HT-29 (cell line): ENCODE measurements around the gene CARD19. TPM values are rescaled to one million over a fixed set of nuclear protein-coding genes. Genes with fewer than 3 reads are reported as not detected.
"Not testable (repeated sequence)": the region's sequence is repeated elsewhere in the genome, so short reads cannot be mapped to it uniquely, and the experiment has no call there.

ENCODE experiments used
- DNase-seq: peaks from one replicate; pipeline ENCODE4 v3.0.0-alpha.2; 2015; ENCODE audit warnings: low spot score
- total RNA-seq: library from RNA; depleted of rRNA; stranded (reverse); fragments of >200 nt; shearing (Covaris generic); gene quantifications from 2 replicates; pipeline ENCODE4 v1.2.3, GENCODE V29; 2014

CARD19 gene
- total RNA-seq, 1 experiment from 2014 or later, result 142 TPM

DNA sequence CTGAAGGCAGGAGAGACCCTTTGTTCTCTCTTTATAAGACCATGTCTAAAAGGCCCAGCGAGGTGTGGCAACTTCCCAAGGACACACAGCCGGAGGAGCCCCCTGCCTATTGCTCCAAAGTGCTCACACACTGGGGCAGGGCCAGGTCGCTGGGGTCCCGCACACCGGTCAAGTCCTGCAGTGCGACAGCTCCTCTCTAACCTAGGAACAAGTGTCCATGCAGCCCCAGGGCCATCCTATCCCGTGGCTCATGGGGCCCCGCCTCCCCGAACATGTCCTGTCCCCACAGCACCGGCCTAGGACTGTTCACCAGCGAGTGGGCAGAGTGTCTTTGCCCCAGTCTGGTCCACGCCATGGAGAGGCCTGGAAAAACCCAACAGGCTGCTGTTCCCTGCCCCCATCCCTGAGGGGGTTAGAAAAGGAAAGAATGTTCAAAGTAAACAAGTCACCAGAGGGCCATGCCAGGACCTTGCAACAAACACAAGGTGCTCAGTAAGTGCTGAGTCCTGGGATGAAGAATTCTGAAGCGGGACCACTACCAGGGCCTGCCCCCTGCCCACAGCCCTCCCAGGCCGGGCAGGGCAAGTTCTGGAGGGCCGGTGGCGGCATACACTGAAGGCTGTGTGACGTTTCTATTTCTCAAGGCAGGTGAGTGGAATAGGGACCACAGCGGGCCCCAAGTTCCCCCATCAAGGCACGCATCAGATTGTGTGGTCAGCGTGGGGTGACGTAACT is 37.1 kb downstream of the CARD19 start:
- peak; percentile 28 for DNase-seq

DNA sequence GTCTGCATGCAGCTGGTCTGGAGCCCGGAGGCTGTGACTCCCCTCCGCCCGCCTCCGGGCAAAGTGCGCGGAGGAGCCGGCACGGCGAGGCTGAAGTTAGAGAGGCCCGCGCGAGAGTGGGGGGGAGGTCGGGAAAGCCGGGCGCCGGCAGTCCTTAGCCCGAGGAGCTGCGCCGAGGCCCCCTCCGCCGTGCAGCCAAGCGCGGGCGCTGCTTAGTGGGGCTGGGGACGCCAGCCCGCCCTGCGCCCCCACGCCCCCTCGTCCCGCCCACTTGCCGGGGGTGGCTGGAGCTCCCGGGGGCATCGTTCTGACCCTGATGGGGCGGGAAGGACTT is 37.6 kb downstream of the CARD19 start:
- peak; percentile 50 for DNase-seq

DNA sequence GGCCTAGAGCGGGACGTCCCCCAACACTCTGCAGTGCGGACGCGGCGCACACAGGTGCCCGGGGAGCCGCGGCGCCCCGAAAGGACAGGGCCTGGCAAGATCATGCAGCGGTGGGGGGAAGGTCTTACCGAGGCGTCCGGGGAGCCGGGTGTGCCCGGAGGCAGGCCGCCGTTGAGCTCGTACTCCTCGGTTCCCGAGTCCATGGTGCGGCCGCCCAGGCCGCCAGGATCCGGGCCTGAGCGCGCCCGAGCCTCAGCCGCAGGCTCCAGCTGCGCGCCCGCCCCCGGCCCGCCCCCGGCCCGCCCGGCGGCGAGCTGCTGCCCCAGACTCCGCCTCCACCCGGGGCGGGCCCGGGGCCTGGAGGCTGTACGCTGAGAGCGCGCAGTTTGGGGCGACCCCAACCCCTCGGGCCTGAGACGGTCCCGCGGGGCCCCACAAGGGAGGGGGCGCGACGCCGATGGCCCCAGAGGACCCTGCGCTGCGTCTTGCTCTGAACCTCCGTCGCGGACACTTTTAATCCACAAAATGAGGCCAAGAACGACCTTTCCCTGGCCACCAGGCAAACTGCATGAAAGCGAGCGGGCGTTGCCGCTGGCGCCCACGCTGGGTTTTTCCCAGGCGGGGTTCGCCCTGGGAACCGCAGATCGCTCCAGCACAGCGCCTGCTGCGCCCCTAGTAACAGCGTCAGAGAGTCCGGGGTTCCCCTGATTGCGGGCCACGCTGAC is 38.2 kb downstream of the CARD19 start, which contains the start of gene NINJ1:
Gene NINJ1 (minus strand): TSS at position 237 of the 725 bp plus-strand sequence. CDS start 34 bp downstream, at position 203.
- DNase-seq, result peak; percentile 57

DNA sequence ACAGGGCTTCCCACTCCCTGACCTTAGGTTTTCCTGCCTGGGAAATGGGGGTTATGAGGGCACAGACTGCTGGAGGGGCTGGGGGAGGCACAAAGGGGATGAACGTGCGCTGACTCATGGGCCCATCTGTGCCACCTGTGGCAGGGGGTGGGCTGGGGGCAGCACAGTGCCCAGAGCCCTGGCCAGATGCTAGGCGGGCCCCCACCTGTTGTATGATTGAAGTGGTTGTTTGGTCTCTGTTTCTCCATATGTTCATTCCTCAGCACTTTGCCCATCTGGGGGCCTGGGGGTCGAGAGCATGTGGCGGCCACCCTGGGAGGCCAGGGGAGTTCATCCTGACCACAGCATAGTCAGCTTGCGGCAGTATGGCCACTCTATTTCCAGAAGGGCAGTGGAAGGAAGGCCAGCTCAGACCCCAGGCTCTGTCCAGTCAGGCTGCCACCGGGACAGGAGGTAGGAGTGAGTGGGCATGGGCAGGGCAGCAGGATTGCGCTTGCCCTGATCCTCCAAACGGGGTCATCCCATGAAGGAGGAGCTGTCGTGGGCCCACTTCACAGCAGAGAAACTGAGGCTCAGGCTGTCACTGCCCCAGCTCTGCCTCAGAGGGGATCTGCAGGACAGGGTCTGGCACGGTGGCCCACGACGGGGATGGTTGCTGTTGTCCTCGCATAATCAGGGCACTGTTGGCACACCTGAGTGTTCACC is 38.9 kb downstream of the CARD19 start:
- no peak for DNase-seq

DNA sequence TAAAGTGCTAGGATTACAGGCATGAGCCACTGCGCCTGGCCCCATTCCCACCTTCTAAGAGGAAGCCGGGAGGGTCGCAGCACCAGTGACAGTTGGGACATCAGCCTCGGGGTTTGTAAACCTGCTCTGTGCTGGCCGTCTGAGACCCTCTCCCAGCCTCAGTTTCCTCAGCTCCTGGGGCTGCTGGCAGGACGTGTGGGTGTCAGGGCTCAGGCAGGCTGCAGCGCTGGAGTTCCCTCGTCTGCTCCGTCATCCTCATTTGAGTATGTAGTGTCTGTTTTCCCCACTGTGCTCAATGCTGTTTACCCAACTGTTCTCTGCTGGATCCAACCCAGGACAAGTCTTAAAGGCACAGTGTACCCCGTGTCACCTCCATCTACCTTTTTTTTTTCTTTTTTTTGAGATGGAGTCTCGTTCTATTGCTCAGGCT is 40.0 kb downstream of the CARD19 start:
- DNase-seq, result no peak

DNA sequence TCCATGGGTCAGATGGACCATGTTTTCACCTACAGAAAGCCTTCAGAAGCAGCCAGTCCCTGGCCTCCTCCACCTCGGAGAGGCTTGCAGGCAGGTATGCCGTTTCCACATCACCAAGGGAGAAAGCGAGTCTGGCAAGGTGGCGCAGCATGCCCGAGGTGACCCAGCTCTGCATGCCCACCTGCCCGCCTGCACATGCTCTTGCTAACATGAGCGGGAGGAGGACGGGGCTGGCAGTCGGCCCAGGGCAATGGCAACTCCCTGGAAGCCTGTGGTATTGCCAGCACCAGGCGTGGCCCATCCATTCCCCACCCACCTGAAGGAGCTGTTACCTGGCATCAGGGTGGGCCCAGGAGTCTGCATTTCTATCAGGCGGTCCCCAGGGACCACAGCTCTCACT is 41.3 kb downstream of the CARD19 start:
- no peak for DNase-seq

DNA sequence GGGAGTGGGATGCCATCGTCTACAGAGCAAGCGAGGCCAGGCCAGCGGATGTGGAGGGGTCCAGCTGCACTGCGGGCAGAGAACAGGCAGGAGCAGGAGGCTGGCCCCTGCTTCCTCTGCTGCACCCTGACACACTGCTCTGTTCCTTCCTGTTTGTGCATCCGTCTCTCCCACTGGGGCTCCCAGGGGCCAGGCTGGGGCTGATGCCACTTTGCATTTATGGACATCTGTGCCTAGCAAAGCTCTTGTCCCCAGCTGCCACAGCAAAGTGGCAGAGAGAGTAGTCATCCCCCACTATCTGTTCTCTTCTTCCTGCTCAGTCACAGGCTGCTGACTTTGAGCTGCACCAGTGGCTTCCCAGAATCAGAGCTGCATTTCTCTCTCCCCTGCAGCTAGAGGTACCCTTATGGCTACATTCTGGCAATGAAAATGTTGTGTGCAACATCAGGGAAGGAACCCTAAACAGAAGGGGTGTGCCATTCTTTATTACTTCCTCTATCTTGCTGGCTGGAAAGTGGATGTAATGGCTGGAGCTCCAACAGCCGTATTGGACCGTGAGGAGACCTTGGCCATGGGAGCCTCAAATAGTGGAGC is 42.3 kb downstream of the CARD19 start:
- no peak for DNase-seq

DNA sequence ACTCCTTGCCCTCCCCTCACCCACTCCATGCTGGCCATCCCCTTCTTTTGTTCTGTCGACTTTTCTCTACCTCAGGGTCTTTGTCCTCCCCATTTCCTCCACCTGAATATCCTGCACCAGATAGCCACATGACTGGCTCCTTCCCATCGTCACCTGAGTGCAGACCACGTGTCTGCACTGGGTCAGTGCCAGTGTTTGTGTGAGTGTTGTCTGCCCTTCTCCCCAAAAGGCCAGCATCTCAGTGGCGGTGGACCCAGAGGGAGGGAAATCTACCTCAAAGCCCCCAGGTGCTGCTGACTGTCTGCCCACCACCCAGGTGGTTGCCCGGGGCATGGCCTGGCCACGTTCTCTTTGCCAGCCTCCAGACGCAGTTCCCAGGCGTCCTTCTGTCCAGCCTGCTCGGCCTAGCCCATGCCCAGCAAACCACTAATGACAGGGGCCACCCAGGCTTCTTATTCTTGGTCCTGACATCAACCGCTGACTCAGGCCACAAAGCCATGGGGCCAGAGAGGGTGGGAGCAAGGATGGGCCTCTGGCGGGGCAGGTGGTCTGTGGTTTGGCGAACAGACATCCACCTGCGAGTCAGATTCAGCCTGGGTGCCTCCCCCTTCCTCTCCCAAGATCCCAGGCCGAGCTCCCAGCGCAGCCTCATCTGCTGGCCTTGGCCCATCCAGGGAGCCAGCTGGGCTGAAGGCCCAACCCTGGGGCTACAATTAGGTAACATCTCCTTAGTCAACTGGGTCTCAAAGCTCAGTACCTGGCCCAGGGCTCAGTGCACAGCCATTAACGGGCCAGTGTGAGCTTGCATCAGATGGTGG is 43.6 kb downstream of the CARD19 start:
- DNase-seq, result no peak

DNA sequence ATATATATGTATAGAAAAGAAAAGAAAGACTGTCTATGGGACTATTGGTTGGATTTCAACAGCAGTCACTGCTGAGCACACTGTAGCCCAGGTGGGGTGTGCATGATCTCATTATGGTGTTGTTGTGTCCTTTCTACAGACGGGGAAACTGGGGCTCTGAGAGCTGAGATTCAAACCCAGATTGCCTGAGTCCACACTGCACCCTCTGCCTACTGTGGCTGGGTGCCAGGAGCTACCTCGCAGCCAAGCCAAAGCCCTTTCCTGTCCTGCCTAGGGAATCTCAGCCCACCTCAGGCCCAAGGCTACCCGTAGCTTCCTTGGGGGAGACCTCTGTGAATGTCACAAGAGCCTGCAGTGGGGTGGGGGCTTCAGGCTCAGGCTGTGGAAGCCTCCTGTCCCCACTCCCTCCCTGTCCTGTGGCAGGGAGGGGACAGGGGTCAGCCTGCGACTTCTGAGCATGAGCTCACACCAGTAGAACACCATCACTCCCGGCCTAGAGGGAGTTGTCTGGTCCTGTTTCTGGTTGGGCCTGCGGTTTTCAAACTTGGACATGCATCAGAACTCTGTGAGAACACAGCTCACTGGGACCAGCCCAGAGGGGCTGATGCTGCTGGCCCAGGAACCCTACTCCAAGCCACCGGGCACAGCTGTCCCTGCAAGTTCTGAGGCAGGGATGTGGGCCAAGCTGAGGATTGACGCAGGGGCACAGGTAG is 45.9 kb downstream of the CARD19 start:
- no peak for DNase-seq

DNA sequence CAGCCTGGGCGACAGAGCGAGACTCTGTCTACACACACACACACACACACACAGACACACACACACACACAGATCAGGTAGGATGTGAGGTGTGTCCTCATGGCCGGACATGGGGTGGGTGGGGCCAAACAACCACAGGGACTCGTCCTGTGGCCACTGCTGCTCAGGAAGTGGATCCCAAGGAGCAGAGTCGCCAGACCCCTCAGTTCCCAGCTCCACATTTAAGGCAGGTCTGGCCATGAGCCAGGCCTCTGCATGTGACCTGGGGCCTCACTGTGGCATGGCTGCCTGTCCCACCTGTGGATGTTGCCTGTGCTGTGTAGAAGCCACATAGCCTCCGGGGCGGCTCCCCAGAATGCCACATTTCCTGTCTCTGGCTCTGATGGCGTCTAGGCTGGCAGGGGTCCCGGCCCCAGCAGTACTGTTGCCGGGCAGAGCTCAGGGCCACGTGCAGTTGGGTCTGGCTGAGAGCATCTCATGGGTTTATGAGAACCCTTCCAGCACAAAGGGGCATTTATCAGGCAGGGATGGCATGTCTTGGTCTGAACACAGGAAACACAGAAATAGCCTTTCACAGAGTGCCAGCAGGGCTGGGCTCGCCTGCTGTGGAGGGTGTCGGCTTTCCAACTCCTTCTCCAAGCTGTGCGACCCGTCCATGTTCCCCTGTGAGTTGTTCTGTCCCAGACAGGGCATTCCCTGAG is 48.0 kb downstream of the CARD19 start:
- DNase-seq, result no peak

DNA sequence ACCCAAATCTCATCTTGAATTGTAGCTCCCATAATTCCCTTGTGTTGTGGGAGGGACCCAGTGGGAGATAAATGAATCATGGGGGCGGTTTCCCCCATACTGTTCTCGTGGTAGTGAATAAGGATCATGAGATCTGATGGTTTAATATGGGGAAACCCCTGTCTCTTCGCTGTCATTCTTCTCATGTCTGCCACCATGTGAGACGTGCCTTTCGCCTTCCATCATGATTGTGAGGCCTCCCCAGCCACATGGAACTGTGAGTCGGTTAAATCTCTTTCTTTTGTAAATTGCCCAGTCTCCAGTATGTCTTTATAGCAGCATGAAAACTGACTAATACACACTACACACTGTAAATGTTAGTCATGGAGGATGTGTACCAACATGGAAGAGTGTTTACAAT is 50.7 kb downstream of the CARD19 start:
- DNase-seq, result not testable (repeated sequence)

DNA sequence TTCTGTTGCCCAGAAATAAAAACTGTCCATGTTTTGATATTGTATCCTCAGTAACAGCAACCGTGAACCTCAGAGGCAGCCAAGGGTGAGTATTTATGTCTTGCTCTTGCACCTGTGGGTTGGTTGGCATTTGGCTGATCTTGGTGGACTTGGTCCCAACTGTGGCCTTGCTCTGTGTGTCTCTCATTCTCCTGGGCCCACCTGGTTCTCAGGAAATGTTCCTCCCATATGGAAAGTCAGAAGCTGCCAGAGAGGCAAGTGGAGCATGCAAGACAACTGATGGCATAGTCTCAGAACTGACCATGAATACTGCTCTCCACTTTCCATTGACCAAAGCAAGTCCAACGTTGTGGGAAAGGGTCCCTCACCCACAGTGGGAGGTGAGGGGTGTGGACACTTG is 51.6 kb downstream of the CARD19 start:
- DNase-seq, result no peak

DNA sequence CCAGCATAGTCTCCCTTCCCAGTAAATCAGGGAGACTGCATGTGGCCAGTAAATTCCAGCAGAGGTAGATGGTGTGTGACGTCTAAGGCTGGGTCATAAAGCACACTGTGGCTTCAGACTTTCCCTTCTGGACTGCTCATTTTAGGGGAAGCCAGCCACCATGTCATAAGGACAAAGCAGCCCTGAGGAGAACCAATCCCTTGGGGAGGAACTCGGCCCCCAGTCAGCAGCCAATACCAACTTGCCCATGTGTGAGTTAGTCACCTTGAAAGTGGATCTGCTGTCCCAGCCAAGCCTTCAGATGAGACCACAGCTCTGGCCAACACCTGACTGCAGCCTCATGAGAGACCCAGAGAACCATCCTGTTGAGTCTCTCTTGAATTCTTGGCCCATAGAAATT is 52.7 kb downstream of the CARD19 start:
- no peak for DNase-seq

DNA sequence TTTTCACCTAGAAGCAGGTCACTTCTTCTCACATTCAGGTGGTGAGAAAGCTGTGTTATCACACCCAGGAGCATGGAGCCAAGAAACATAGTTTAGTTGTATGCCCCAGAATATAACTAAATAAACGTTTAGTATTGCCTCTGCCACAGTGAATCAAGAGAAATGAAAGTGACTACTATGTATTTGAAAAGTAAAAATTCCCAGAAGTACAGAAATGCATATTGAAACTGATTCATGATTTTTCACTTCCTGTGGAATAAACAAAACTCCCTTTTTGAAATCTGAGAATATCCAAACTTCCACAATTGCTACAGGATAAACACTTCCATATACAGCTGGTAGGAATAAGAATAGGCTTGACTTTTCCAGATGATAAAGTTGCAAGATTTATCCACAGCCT is 53.3 kb downstream of the CARD19 start:
- DNase-seq, result no peak

DNA sequence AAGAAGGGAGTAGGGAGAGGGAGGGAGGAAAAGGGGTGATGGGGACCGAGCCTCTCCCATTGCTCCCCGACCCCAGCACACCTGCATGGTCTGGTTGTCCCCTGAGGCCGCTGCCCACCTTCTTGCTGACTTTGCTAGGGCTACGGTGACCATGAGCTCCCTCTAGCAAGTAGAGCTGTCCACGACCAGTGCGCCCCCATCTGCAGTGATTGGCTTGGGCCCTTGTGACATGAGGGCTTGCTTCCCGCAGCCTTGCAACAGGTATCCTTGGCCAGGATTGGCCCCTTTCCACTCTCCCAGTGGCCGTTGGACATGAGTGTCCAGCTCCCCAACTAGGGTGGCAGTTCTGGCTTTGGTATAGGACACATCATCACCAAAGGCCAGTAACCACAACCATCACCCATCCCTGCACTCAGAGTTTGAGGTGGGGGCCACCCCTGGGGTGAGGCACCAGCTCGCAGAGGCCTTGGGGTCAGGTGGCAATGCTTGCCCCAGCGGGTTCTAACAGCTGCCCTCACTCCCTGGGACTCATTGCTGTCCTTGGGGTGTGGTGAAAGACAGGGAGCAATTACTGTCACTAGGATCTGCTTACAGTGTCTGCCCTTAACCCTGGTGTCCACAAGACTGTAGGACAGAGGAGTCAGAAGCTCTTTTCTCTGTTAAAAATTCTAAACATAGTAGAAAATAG is 55.2 kb downstream of the CARD19 start:
- no peak for DNase-seq

DNA sequence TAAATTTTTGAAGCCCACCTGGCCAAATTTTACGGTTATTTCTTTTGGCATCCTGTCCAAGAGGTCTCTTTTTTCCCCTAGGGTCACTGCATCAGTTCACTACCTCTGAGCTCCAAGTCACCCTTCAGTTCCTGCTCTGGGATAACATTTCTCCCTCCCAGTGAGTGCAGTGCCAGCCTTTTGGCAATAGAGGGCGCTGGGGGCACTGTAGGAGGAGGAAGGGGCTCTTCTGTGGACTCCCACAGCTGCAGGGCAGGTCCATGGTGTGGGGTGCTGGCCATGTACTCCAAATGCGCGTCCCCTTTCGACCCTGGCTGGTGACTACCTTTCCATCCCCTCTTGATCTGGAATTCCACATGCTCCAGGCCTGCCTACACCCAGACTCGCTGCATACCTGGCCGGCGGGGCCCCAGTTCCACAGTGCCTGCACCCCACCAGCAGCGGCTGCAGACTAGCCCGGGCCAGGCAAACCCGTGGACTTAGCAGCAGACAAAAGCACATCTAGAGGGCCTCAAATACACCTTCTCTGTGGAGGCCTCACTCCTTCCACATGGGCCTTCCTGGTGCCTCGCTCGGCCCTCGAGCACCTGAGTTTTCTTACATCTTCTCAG is 58.4 kb downstream of the CARD19 start:
- peak; percentile 62 for DNase-seq

DNA sequence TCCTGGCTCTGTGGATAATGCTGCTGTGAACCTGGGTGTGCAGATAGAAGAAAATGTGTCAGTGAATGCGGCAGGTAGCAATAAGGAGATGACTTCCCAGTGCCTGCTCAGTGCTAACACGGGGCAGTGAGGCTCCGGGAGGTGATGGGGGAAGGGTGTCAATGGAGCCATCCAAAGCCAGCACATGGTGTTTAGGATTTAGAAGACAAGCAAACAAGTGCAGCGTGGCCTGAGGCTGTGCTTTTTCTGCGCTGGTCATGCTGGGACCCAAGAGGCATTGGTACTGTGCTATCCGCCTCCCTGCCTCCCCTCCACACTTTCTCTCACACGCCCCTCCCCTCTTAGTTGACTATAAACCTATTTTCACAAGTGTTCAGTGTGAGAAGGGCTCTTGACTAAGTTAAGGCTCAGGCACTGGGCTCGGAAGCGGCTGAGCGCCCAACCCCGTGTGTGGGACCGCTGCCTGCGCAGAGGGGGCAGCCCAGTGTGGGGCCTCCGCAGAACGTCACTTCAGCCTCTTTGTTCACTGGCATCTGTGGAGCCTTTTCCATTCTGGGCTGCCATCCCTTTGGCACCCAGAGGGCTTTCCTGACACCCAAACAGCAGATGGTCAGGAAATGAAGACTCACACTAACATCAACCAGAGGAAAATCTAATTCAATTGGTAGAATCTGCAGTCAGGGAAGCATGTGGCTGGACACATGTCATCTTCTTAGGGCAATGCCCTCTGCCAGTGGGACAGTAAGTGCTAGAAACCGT is 59.9 kb downstream of the CARD19 start:
- DNase-seq, result no peak

DNA sequence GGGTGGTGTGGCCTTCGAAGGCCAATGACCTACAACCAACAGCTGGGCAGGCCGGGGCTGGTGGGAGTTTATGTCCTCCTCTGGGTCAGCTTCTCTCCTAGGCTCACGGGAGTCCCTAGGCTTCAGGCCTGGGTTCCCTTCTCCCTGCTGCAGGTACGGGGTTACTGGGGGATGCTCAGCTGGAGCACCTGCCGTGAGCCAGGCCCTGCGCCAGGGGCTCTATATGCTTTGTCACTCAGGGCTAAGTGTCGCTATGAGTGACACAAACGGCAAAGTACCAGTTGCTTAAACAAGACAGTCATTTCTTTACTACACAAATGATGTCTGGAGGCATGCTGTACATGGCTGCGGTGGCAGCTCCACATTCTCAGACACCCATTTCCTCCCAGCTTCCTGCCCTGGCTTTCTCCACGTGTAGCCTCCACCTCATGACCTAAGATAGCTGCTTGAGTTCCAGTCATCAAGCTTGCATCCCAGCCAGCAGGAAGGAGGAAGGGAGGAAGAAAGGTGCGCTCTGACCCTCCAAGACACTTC is 60.5 kb downstream of the CARD19 start:
- DNase-seq, result no peak
